Sigmoid colon (tissue), 7 donors: ENCODE results near the gene SLC10A6. TPM values are rescaled to one million over a fixed set of nuclear protein-coding genes. Genes with fewer than 3 reads are reported as not detected.

ENCODE experiments used
- DNase-seq: peaks from one replicate; pipeline ENCODE4 v3.0.0-alpha.2; 2019
- H3K27ac ChIP-seq, 4 donors: fragments of 200-600 bp; sonication (generic); one replicate each; pipeline ENCODE4 v1.5.1; 2016 to 2019; ENCODE audit warnings: mild to moderate bottlenecking in 1 of 4
- H3K27me3 ChIP-seq, 3 donors: fragments of 200-600 bp; sonication (generic); one replicate each; pipeline ENCODE4 v1.5.1; 2019; ENCODE audit warnings: mild to moderate bottlenecking in 1 of 3
- H3K36me3 ChIP-seq, 4 donors: fragments of 200-600 bp; sonication (generic); one replicate each; pipeline ENCODE4 v1.5.1; 2016 to 2019
- H3K4me1 ChIP-seq, 4 donors: fragments of 200-600 bp; sonication (generic); one replicate each; pipeline ENCODE4 v1.5.1; 2017 to 2019
- H3K4me3 ChIP-seq, 4 donors: fragments of 200-600 bp; sonication (generic); one replicate each; pipeline ENCODE4 v1.5.1; 2017 to 2019; ENCODE audit warnings: mild to moderate bottlenecking in 2 of 4, moderate library complexity in 1 of 4
- H3K9me3 ChIP-seq, 4 donors: fragments of 200-600 bp in 3 of 4; sonication (generic) in 3 of 4; one replicate each; pipeline versions ENCODE4 v1.5.1 to v1.6.1; 2013 to 2019
- CTCF ChIP-seq, 4 experiments: fragments of 450-650 bp in 3 of 4; fragments of 200-600 bp in 1 of 4; IDR thresholded peaks; one replicate each; pipeline ENCODE4 v1.5.1; 2016 to 2019; ENCODE audit warnings: antibody characterized with exemption in 4 of 4, mild to moderate bottlenecking in 3 of 4, moderate library complexity in 2 of 4
- EP300 ChIP-seq, 4 donors: sonication (generic); formaldehyde crosslinking; IDR thresholded peaks; one replicate each; pipeline ENCODE4 v1.6.1; 2017; ENCODE audit warnings: antibody characterized with exemption in 4 of 4
- POLR2A ChIP-seq, 2 donors: fragments of 450-650 bp; IDR thresholded peaks; one replicate each; pipeline ENCODE4 v1.6.1; 2016; ENCODE audit warnings: antibody characterized with exemption in 2 of 2, mild to moderate bottlenecking in 2 of 2, moderate library complexity in 2 of 2
- POLR2AphosphoS5 ChIP-seq, 4 donors: sonication (generic); formaldehyde crosslinking; IDR thresholded peaks; one replicate each; pipeline ENCODE4 v1.6.1; 2017; ENCODE audit warnings: antibody characterized with exemption in 4 of 4
- WGBS, 2 donors: extraction: QIAGEN DNeasy Blood & Tissue Kit; methylation state at CpG; one replicate each; pipeline ENCODE4 v1.1.7; 2013; 5-methylcytosine and 5-hydroxymethylcytosine counted together
- intact Hi-C: fragments of 100-400 bp; cut with DNase I; formaldehyde crosslinking; loops from one replicate; pipeline ENCODE4 v1.15.1; 2023
- polyA plus RNA-seq, 3 donors: library from polyadenylated mRNA; stranded (reverse); fragments of 200-250 nt; gene quantifications; one replicate each; pipeline ENCODE4 v1.2.3, GENCODE V29; 2013
- total RNA-seq, 4 donors: library from RNA; depleted of rRNA; stranded (reverse); fragments of >200 nt; gene quantifications; one replicate each; pipeline ENCODE4 v1.1.0, GENCODE V29; 2016
- donor health status: healthy with polysubstance abuse.
- donor health status: Bipolar disorder and iron deficiency.
- donor health status: healthy.

The SLC10A6 gene
- total and polyA plus RNA-seq, 7 donors = 0.20 to 2.8 (median 1.6) TPM; not detected in 3

GRCh38 chr4:86775061-86775460 lies 74.1 kb downstream of the SLC10A6 start:
- TF ChIP-seq POLR2A (IDR thresholded peaks at IDR 0.05) = no peak
- TF ChIP-seq EP300 (IDR thresholded peaks at IDR 0.05) = no peak
- TF ChIP-seq CTCF (IDR thresholded peaks at IDR 0.05) = no peak
- TF ChIP-seq POLR2AphosphoS5 (IDR thresholded peaks at IDR 0.05) = no peak
- Histone ChIP-seq H3K36me3 (peaks cover 0 to 34% (median 4%) of the 10 kb centered on the region in 4 donors), H3K4me1 (no peaks in the 10 kb centered on the region), H3K27ac (no peak overlapping the region), H3K27me3 (no peaks in the 10 kb centered on the region), H3K9me3 (no peaks in the 10 kb centered on the region), H3K4me3 (no peak overlapping the region)
- WGBS, 2 donors = 76 to 85% methylated on average over 4 of the region's 4 CpGs
- intact Hi-C loops = no loop called here
- no peak for DNase-seq

Other genes starting within 250 kb of the SLC10A6 start
- gene C4orf36, start 43.0 kb upstream of the SLC10A6 start, total RNA-seq = under 1 TPM in 1 of 4 donors, not detected in 3; 0.99 TPM
- 1 to 10 TPM in 1 of 3 donors, under 1 TPM in 1, not detected in 1; 0.35 to 2.1 TPM for gene C4orf36, start 43.0 kb upstream of the SLC10A6 start, polyA plus RNA-seq
- gene AFF1, start 85.6 kb upstream of the SLC10A6 start, total RNA-seq = 100 to 1,000 TPM in 1 of 4 donors, 10 to 100 TPM in 3; 61.7 to 100 (median 85.4) TPM
- 10 to 100 TPM in 2 of 3 donors, 1 to 10 TPM in 1; 7.2 to 16.6 (median 10.9) TPM for gene AFF1, start 85.6 kb upstream of the SLC10A6 start, polyA plus RNA-seq